H9 (cell line): ENCODE data around the gene GIPC2. TPM values are rescaled to one million over a fixed set of nuclear protein-coding genes. Genes with fewer than 3 reads are reported as not detected.

Experiments used
- DNase-seq: peaks from one replicate; pipeline ENCODE4 v3.0.0-alpha.2; 2017
- H2AFZ ChIP-seq: one replicate; pipeline ENCODE4 v1.6.1; 2013; ENCODE audit warnings: mild to moderate bottlenecking, low read length, control low read depth, moderate library complexity
- H2AK5ac ChIP-seq: 2 replicates; pipeline ENCODE4 v1.6.1; 2013; ENCODE audit warnings: low read length, control low read depth, mixed read lengths; ENCODE audit not compliant: insufficient read length
- H2BK120ac ChIP-seq: one replicate; pipeline ENCODE4 v1.6.1; 2013; ENCODE audit warnings: low read depth, mild to moderate bottlenecking, low read length, control low read depth, inconsistent platforms; ENCODE audit not compliant: poor library complexity, severe bottlenecking
- H2BK12ac ChIP-seq: 2 replicates; pipeline ENCODE4 v1.6.1; 2013; ENCODE audit warnings: low read length, control low read depth, mixed read lengths, low read depth; ENCODE audit not compliant: insufficient read length
- H2BK15ac ChIP-seq: 2 replicates; pipeline ENCODE4 v1.6.1; 2013; ENCODE audit warnings: low read depth, low read length, control low read depth
- H2BK20ac ChIP-seq: one replicate; pipeline ENCODE4 v1.6.1; 2013; ENCODE audit warnings: low read depth, mild to moderate bottlenecking, low read length, control low read depth, inconsistent platforms; ENCODE audit not compliant: poor library complexity, severe bottlenecking
- H2BK5ac ChIP-seq: 2 replicates; pipeline ENCODE4 v1.6.1; 2013; ENCODE audit warnings: low read length, control low read depth, mixed read lengths; ENCODE audit not compliant: insufficient read length
- H3K14ac ChIP-seq: 2 replicates; pipeline ENCODE4 v1.6.1; 2013; ENCODE audit warnings: low read length, control low read depth; ENCODE audit not compliant: insufficient read depth
- H3K18ac ChIP-seq: 2 replicates; pipeline ENCODE4 v1.6.1; 2013; ENCODE audit warnings: low read depth, mild to moderate bottlenecking, mixed read lengths, low read length, control low read depth; ENCODE audit not compliant: insufficient read length
- H3K23ac ChIP-seq: 2 replicates; pipeline ENCODE4 v1.6.1; 2013; ENCODE audit warnings: low read length, control low read depth, mixed read lengths, low read depth; ENCODE audit not compliant: insufficient read length
- H3K23me2 ChIP-seq: 2 replicates; pipeline ENCODE4 v1.6.1; 2013; ENCODE audit warnings: low read depth, mild to moderate bottlenecking, mixed read lengths, low read length, control low read depth; ENCODE audit not compliant: insufficient read length, poor library complexity, severe bottlenecking
- H3K27ac ChIP-seq: 2 replicates; pipeline ENCODE4 v1.5.1; 2013; ENCODE audit warnings: low read length, control low read depth, mixed read lengths, low read depth; ENCODE audit not compliant: insufficient read length
- H3K27me3 ChIP-seq: 2 replicates; pipeline ENCODE4 v1.6.1; 2013; ENCODE audit warnings: low read length, control low read depth, inconsistent platforms; ENCODE audit not compliant: insufficient read depth
- H3K4ac ChIP-seq: 2 replicates; pipeline ENCODE4 v1.6.1; 2013; ENCODE audit warnings: low read depth, mild to moderate bottlenecking, control low read depth, inconsistent platforms, low read length, moderate library complexity
- H3K4me1 ChIP-seq: 2 replicates; pipeline ENCODE4 v1.6.1; 2013; ENCODE audit warnings: low read length, control low read depth, inconsistent platforms; ENCODE audit not compliant: insufficient read depth
- H3K4me2 ChIP-seq: 2 replicates; pipeline ENCODE4 v1.6.1; 2013; ENCODE audit warnings: low read length, control low read depth, mixed read lengths; ENCODE audit not compliant: insufficient read length, insufficient read depth
- H3K56ac ChIP-seq: 2 replicates; pipeline ENCODE4 v1.6.1; 2013; ENCODE audit warnings: low read depth, mild to moderate bottlenecking, mixed read lengths, low read length, control low read depth; ENCODE audit not compliant: insufficient read length
- H3K79me1 ChIP-seq: 2 replicates; pipeline ENCODE4 v1.6.1; 2013; ENCODE audit warnings: low read depth, mild to moderate bottlenecking, moderate library complexity, low read length, control low read depth, inconsistent platforms; ENCODE audit not compliant: insufficient read depth, poor library complexity, severe bottlenecking
- H3K79me2 ChIP-seq: 2 replicates; pipeline ENCODE4 v1.6.1; 2013; ENCODE audit warnings: low read length, control low read depth, inconsistent platforms; ENCODE audit not compliant: insufficient read depth
- H3K9ac ChIP-seq: 2 replicates; pipeline ENCODE4 v1.6.1; 2013; ENCODE audit warnings: low read length, control low read depth, mixed read lengths; ENCODE audit not compliant: insufficient read length; ENCODE audit errors: extremely low read depth
- H3K9me3 ChIP-seq: one replicate; pipeline ENCODE4 v1.6.1; 2013; ENCODE audit warnings: low read depth, low read length, inconsistent platforms; ENCODE audit not compliant: control insufficient read depth
- H3T11ph ChIP-seq: one replicate; pipeline ENCODE4 v1.6.1; 2013; ENCODE audit warnings: mild to moderate bottlenecking, low read length, control low read depth, inconsistent platforms
- H4K20me1 ChIP-seq: one replicate; pipeline ENCODE4 v1.6.1; 2013; ENCODE audit not compliant: control insufficient read depth, insufficient read length, insufficient read depth
- H4K5ac ChIP-seq: 2 replicates; pipeline ENCODE4 v1.6.1; 2013; ENCODE audit warnings: low read depth, mild to moderate bottlenecking, mixed read lengths, low read length, control low read depth; ENCODE audit not compliant: insufficient read length
- H4K8ac ChIP-seq: replicated peaks from 2 replicates; pipeline ENCODE4 v1.6.1; 2013; ENCODE audit warnings: low read length, control low read depth, mixed read lengths, low read depth; ENCODE audit not compliant: insufficient read length
- H4K91ac ChIP-seq: 2 replicates; pipeline ENCODE4 v1.6.1; 2013; ENCODE audit warnings: low read depth, mild to moderate bottlenecking, moderate library complexity, mixed read lengths, low read length, control low read depth; ENCODE audit not compliant: insufficient read length
- H3K27ac Mint-ChIP-seq, 3 experiments: 2 replicates in 2 of 3; 3 replicates in 1 of 3; pipeline ENCODE4 v1.8.0; 2020 to 2021; ENCODE audit warnings: mixed read lengths in 3 of 3, mild to moderate bottlenecking in 1 of 3, moderate library complexity in 1 of 3
- H3K27me3 Mint-ChIP-seq: 2 replicates; pipeline ENCODE4 v1.8.0; 2021; ENCODE audit warnings: low read depth, mild to moderate bottlenecking, moderate library complexity, mixed read lengths
- H3K36me3 Mint-ChIP-seq, 3 experiments: 2 replicates in 2 of 3; 3 replicates in 1 of 3; pipeline ENCODE4 v1.8.0; 2020 to 2021; ENCODE audit warnings: low read depth in 3 of 3, mixed read lengths in 3 of 3; ENCODE audit not compliant: insufficient read depth in 1 of 3
- H3K4me1 Mint-ChIP-seq, 2 experiments: 2 replicates each; pipeline ENCODE4 v1.8.0; 2020; ENCODE audit warnings: mixed read lengths in 2 of 2
- H3K4me3 Mint-ChIP-seq, 2 experiments: 2 replicates in 1 of 2; 3 replicates in 1 of 2; pipeline ENCODE4 v1.8.0; 2020 to 2021; ENCODE audit warnings: mild to moderate bottlenecking in 2 of 2, mixed read lengths in 2 of 2, moderate library complexity in 1 of 2
- H3K9me3 Mint-ChIP-seq, 2 experiments: 2 replicates in 1 of 2; 3 replicates in 1 of 2; pipeline ENCODE4 v1.8.0; 2020; ENCODE audit warnings: mild to moderate bottlenecking in 2 of 2, mixed read lengths in 2 of 2, moderate library complexity in 1 of 2
- WGBS: extraction: QIAGEN DNeasy Blood & Tissue Kit; methylation state at CpG from one replicate; pipeline ENCODE4 v1.1.7; 2013; ENCODE audit warnings: missing lambda C conversion rate, low lambda C conversion rate, mixed read lengths; ENCODE audit not compliant: insufficient read length; ENCODE audit errors: extremely low coverage; 5-methylcytosine and 5-hydroxymethylcytosine counted together
- total RNA-seq: library from RNA; stranded (reverse); gene quantifications from 2 replicates; pipeline ENCODE4 v1.2.1, GENCODE V29; 2021
- TF ChIP-seq, protein P1 (sequence below): fragments of 200-600 bp; sonication (generic); conservative IDR thresholded peaks from 3 replicates; pipeline ENCODE4 v1.8.0; 2021; ENCODE audit warnings: antibody characterized with exemption, mild to moderate bottlenecking

Gene GIPC2
- total RNA-seq, 1 experiment from 2014 or later: 0.85 TPM

- Mint-ChIP-seq H3K27me3 (no peaks in the 10 kb centered on the region; the same call in 1 of the 2 replicates), H3K4me3 (no peak overlapping the region), H3K4me1 (no peaks in the 10 kb centered on the region), H3K9me3 (no peaks in the 10 kb centered on the region), H3K36me3 (no peaks in the 10 kb centered on the region), H3K27ac (no peak overlapping the region)
- no peak overlapping the region for H2BK15ac ChIP-seq
- H3K27me3 ChIP-seq: no peaks in the 10 kb centered on the region
- no peak overlapping the region for H3K18ac ChIP-seq
- H2BK20ac ChIP-seq: no peak overlapping the region
- H2BK5ac ChIP-seq: no peak overlapping the region
- H2BK12ac ChIP-seq: no peak overlapping the region
- no peaks in the 10 kb centered on the region for H3K4me1 ChIP-seq
- no peak overlapping the region for H3K9ac ChIP-seq
- no peaks in the 10 kb centered on the region for H3K79me1 ChIP-seq
- H4K20me1 ChIP-seq: no peaks in the 10 kb centered on the region
- no CpG with 5 or more reads among the region's 1 CpG for WGBS
- no peak overlapping the region for H4K5ac ChIP-seq
- no peak overlapping the region for H3K56ac ChIP-seq
- DNase-seq: no peak
- TF ChIP-seq, protein P1, sequence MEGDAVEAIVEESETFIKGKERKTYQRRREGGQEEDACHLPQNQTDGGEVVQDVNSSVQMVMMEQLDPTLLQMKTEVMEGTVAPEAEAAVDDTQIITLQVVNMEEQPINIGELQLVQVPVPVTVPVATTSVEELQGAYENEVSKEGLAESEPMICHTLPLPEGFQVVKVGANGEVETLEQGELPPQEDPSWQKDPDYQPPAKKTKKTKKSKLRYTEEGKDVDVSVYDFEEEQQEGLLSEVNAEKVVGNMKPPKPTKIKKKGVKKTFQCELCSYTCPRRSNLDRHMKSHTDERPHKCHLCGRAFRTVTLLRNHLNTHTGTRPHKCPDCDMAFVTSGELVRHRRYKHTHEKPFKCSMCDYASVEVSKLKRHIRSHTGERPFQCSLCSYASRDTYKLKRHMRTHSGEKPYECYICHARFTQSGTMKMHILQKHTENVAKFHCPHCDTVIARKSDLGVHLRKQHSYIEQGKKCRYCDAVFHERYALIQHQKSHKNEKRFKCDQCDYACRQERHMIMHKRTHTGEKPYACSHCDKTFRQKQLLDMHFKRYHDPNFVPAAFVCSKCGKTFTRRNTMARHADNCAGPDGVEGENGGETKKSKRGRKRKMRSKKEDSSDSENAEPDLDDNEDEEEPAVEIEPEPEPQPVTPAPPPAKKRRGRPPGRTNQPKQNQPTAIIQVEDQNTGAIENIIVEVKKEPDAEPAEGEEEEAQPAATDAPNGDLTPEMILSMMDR: no peak
- no peak overlapping the region for H2AFZ ChIP-seq
- no peak overlapping the region for H3K4me2 ChIP-seq
- H4K8ac ChIP-seq: no peak overlapping the region
- no peaks in the 10 kb centered on the region for H3K79me2 ChIP-seq
- H3K9me3 ChIP-seq: no peaks in the 10 kb centered on the region
- no peak overlapping the region for H2AK5ac ChIP-seq
- no peak overlapping the region for H3K4ac ChIP-seq
- H3K23me2 ChIP-seq: no peaks in the 10 kb centered on the region
- H3K23ac ChIP-seq: no peak overlapping the region
- no peak overlapping the region for H3T11ph ChIP-seq
- H4K91ac ChIP-seq: no peak overlapping the region
- H2BK120ac ChIP-seq: no peak overlapping the region
- no peak overlapping the region for H3K14ac ChIP-seq
- no peak overlapping the region for H3K27ac ChIP-seq
Observed at GRCh38 chr1:78132948-78133322, 87.2 kb downstream of the GIPC2 start.
